ENCODE data around the gene GABBR2.

GABBR2 gene

GRCh38 chr9:98554752-98555151 is 154.0 kb downstream of the GABBR2 start:
- TF ChIP-seq TEAD4 (IDR thresholded peaks at IDR 0.05) (no peak), CREB1 (IDR thresholded peaks at IDR 0.05; ENCODE audit: low read depth) (no peak)

DNA sequence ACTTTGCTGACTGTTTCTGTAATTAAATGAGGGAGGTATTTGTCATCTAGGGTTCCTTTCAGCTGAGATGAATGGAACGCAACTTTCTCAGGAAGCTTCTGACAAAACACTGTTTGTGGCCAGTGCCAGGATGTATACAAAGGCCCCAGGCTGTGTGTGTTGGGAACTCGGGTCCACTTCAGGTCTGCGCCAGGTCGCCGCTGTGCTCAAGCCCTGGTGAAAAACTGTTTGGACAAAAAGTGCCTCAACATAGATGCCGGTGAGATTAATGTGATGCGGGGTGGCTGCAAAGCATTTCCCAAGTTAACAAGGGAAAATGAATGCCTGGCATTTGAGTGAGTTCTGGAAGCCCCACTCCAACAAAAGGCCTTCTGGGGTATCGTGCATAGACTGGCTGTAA is 156.4 kb downstream of the GABBR2 start:
- TF ChIP-seq FOXM1 (IDR thresholded peaks at IDR 0.05; ENCODE audit: borderline replicate concordance, low read depth) (no peak), EGR1 (IDR thresholded peaks at IDR 0.05) (no peak), CREB1 (IDR thresholded peaks at IDR 0.05; ENCODE audit: low read depth) (no peak), TCF12 (IDR thresholded peaks at IDR 0.05; ENCODE audit: low read depth) (no peak), RAD21 (IDR thresholded peaks at IDR 0.05; ENCODE audit: low read depth) (no peak), NFIC (IDR thresholded peaks at IDR 0.05) (no peak), ZBTB7A (IDR thresholded peaks at IDR 0.05; ENCODE audit: low read depth) (no peak)
- TF ChIP-seq, protein P1, sequence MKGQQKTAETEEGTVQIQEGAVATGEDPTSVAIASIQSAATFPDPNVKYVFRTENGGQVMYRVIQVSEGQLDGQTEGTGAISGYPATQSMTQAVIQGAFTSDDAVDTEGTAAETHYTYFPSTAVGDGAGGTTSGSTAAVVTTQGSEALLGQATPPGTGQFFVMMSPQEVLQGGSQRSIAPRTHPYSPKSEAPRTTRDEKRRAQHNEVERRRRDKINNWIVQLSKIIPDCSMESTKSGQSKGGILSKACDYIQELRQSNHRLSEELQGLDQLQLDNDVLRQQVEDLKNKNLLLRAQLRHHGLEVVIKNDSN (IDR thresholded peaks at IDR 0.05): no peak
- TF ChIP-seq, protein P2, sequence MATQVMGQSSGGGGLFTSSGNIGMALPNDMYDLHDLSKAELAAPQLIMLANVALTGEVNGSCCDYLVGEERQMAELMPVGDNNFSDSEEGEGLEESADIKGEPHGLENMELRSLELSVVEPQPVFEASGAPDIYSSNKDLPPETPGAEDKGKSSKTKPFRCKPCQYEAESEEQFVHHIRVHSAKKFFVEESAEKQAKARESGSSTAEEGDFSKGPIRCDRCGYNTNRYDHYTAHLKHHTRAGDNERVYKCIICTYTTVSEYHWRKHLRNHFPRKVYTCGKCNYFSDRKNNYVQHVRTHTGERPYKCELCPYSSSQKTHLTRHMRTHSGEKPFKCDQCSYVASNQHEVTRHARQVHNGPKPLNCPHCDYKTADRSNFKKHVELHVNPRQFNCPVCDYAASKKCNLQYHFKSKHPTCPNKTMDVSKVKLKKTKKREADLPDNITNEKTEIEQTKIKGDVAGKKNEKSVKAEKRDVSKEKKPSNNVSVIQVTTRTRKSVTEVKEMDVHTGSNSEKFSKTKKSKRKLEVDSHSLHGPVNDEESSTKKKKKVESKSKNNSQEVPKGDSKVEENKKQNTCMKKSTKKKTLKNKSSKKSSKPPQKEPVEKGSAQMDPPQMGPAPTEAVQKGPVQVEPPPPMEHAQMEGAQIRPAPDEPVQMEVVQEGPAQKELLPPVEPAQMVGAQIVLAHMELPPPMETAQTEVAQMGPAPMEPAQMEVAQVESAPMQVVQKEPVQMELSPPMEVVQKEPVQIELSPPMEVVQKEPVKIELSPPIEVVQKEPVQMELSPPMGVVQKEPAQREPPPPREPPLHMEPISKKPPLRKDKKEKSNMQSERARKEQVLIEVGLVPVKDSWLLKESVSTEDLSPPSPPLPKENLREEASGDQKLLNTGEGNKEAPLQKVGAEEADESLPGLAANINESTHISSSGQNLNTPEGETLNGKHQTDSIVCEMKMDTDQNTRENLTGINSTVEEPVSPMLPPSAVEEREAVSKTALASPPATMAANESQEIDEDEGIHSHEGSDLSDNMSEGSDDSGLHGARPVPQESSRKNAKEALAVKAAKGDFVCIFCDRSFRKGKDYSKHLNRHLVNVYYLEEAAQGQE (IDR thresholded peaks at IDR 0.05; ENCODE audit: low read depth): no peak

GRCh38 chr9:98551511-98552286 is 157.0 kb downstream of the GABBR2 start:
- no peak for TF ChIP-seq MAX (IDR thresholded peaks at IDR 0.05)
- TF ChIP-seq EGR1 (IDR thresholded peaks at IDR 0.05): no peak
- no peak for TF ChIP-seq CREB1 (IDR thresholded peaks at IDR 0.05; ENCODE audit: low read depth)
- TF ChIP-seq TAF1 (IDR thresholded peaks at IDR 0.05; ENCODE audit: low read depth): no peak
- TF ChIP-seq CEBPB (IDR thresholded peaks at IDR 0.05): no peak
- no peak for TF ChIP-seq FOXM1 (IDR thresholded peaks at IDR 0.05; ENCODE audit: borderline replicate concordance, low read depth)
- no peak for TF ChIP-seq TCF12 (IDR thresholded peaks at IDR 0.05; ENCODE audit: low read depth)
- TF ChIP-seq RAD21 (IDR thresholded peaks at IDR 0.05; ENCODE audit: low read depth): no peak
- TF ChIP-seq, protein P1 (IDR thresholded peaks at IDR 0.05): no peak
- TF ChIP-seq ZBTB7A (IDR thresholded peaks at IDR 0.05; ENCODE audit: low read depth): no peak

GRCh38 chr9:98550206-98550820 is 158.4 kb downstream of the GABBR2 start:
- TF ChIP-seq EGR1 (IDR thresholded peaks at IDR 0.05) (no peak), CEBPB (IDR thresholded peaks at IDR 0.05) (no peak), TCF12 (IDR thresholded peaks at IDR 0.05; ENCODE audit: low read depth) (no peak), ZBTB7A (IDR thresholded peaks at IDR 0.05; ENCODE audit: low read depth) (no peak), RAD21 (IDR thresholded peaks at IDR 0.05; ENCODE audit: low read depth) (no peak), NFIC (IDR thresholded peaks at IDR 0.05) (no peak), EP300 (IDR thresholded peaks at IDR 0.05; ENCODE audit: borderline replicate concordance) (no peak), TAF1 (IDR thresholded peaks at IDR 0.05; ENCODE audit: low read depth) (no peak), TEAD4 (IDR thresholded peaks at IDR 0.05) (no peak), MAX (IDR thresholded peaks at IDR 0.05) (no peak), CREB1 (IDR thresholded peaks at IDR 0.05; ENCODE audit: low read depth) (no peak), FOXM1 (IDR thresholded peaks at IDR 0.05; ENCODE audit: borderline replicate concordance, low read depth) (no peak), YY1 (IDR thresholded peaks at IDR 0.05; ENCODE audit: low read depth) (no peak)
- TF ChIP-seq, protein P1 (IDR thresholded peaks at IDR 0.05): no peak
- TF ChIP-seq, protein P2 (IDR thresholded peaks at IDR 0.05; ENCODE audit: low read depth): no peak

DNA sequence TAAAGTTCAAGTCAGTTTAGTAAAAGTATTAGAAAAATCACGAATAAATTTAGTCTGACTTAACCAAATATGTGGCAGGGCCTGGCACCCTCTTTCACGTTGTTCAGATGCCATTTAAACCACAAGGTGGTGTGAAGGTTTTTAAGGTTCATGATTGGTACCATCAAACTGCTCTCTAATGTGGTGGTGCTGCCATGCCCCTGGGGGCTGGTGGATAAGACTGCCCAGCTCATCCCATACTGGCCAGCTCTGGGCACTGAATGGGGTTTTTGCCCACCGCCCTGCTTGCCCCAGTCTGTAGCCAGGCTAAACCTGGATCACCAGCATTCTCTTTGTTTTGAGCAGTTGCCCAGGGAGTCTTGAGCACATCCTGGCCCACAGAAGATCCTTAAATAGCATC is 159.3 kb downstream of the GABBR2 start:
- TF ChIP-seq TCF12 (IDR thresholded peaks at IDR 0.05; ENCODE audit: low read depth) (no peak), EGR1 (IDR thresholded peaks at IDR 0.05) (no peak), CREB1 (IDR thresholded peaks at IDR 0.05; ENCODE audit: low read depth) (no peak), TEAD4 (IDR thresholded peaks at IDR 0.05) (no peak), MAX (IDR thresholded peaks at IDR 0.05) (no peak), YY1 (IDR thresholded peaks at IDR 0.05; ENCODE audit: low read depth) (no peak), EP300 (IDR thresholded peaks at IDR 0.05; ENCODE audit: borderline replicate concordance) (no peak), NFIC (IDR thresholded peaks at IDR 0.05) (no peak), ZBTB7A (IDR thresholded peaks at IDR 0.05; ENCODE audit: low read depth) (no peak), TAF1 (IDR thresholded peaks at IDR 0.05; ENCODE audit: low read depth) (no peak), FOXM1 (IDR thresholded peaks at IDR 0.05; ENCODE audit: borderline replicate concordance, low read depth) (no peak), CEBPB (IDR thresholded peaks at IDR 0.05) (no peak), RAD21 (IDR thresholded peaks at IDR 0.05; ENCODE audit: low read depth) (no peak)
- TF ChIP-seq, protein P1 (IDR thresholded peaks at IDR 0.05): no peak
- TF ChIP-seq, protein P2 (IDR thresholded peaks at IDR 0.05; ENCODE audit: low read depth): no peak
